T-helper 1 cell treated with Interleukin-12 subunit alpha and Interleukin-12 subunit beta and Interleukin-4 antibody, amounts not matched to agents 30 ng/mL and 1 ng/mL, for 36 hours (primary cell): ENCODE measurements around the gene ANKFN1. TPM values are rescaled to one million over a fixed set of nuclear protein-coding genes. Genes with fewer than 3 reads are reported as not detected.

Source experiments
- intact Hi-C: fragments of 100-400 bp; cut with micrococcal nuclease; formaldehyde crosslinking; loops from one replicate; pipeline ENCODE4 v1.15.1; 2024
- total RNA-seq: library from RNA; stranded (reverse); gene quantifications from 2 replicates; pipeline ENCODE4 v1.2.3, GENCODE V29; 2022

ANKFN1 gene
- total RNA-seq, 1 donor from 2014 or later = not detected

DNA sequence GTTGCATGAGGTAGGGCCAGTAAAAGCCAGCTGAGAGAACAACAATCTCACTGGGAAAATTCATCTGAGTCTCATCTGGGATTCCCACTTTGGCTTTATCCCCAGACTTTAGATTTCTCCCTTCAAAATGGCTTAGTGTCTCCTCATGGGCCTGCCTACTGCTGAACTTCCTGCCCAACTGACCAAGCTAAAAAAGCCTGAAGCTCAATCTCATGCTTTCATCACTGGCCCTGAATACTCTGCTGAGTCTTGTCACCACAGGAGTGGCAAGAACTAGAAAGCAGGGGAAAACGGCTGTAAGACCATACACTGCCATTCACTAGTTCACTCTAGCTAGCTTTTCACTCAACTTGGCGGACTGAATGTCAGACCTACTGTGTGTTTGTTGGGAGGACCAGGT, 343.9 kb downstream of the ANKFN1 start:
- intact Hi-C loops = no loop called here

DNA sequence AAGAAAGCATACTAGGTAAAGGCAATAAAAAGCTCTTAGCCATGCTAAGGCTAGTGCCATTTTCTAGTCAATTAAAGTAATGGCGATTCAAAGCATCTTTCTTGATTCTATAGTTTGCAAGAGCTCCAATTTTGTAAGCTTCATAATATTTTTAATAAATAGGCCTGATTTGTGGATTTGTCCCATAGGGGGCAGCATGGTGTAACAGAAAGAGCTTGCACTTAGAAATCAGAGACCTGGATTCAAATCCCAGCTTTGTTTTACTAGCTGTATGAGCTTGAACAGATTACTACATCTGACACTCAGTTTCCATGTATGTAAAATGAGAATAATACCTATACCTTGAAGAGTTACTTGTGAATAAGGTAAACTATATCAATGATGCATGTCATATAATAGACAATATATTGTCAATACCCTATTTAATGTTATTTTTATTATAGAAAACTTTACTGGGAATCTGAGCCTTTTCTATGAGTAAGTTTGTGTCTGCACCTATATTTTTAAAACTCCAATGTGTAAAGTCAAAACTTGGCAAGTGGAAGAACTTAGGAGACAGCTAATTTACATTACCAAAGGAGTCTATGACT, 346.6 kb downstream of the ANKFN1 start:
- intact Hi-C loops = loop anchor here (1.0 to 10.0 kb wide), 4 partner anchors 154 to 445 kb away; no protein-coding TSS in a partner anchor

DNA sequence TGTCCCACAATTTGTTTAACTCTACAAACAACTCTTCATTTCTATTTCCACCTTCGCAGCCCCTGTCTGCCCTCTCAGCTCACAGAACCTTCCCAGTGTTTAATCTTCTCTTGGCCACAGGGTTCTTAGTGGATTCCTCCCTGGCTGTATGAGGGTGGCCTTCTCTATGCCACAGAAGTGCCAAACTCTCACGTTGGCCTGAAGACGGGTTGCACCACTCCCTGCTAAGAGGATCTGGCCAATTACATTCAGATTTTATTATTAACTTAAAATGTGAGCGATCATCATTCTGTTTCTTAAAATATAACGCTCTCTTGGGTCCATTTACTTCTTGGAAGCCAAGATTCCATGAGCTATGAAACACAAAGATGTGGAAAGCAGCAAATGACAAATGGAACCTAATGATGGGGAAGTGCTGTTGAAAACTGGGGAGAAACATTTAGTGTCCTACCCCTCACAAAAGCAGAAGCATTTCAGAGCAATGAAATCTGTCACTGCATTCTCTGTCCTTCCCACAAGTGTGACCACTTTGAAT, 348.9 kb downstream of the ANKFN1 start:
- intact Hi-C loops = loop anchor here (10.0 kb wide), 1 partner anchor 443 kb away; no protein-coding TSS in a partner anchor

DNA sequence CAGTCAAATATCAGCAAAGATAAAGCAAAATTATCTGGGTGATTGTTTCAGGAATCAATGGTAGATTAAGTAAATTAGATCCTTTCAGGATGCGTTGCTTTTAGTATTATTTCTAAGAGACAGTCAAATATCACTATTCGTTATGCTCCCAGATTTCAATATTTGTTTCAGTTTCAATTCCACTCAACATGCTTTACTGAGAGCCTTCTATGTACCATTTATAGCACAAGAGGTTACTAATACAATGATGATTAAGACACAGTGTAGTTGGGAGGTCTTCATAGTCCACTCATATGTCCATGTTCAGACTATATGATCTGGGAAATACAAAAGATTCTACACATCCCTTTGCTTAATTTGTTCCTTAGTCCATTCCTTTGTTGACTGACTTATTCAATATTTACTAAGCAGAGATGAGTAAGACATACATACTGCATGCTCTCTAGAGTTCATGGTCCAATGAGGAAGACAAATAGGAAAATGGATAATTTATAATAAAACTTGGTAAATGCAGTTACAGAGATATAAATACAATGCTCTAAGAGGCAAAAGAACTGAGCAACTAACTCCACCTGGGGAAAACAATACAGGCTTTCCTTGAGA, 352.0 kb downstream of the ANKFN1 start:
- intact Hi-C loops = loop anchor here (10.0 kb wide), 1 partner anchor 440 kb away; no protein-coding TSS in a partner anchor

DNA sequence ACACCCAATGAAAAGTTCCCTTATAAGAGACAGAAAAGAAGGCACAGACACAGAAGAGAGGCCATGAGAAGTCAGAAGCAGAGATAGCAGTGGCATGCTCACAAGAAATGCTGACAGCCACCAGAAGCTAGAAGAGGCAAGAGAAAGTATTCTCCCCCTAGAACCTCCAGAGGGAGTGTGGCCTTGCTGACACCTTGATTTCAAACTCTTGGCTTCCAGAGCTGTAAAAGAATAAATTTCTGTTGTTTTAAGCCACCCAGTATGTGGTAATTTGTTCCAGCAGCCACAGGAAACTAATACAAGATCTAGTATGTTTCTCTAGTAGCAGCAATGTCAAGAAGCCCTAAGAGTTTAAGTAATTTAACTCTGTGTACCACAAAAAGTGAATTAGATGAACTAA, 353.1 kb downstream of the ANKFN1 start:
- intact Hi-C loops = loop anchor here (10.0 kb wide), 1 partner anchor 438 kb away; no protein-coding TSS in a partner anchor

DNA sequence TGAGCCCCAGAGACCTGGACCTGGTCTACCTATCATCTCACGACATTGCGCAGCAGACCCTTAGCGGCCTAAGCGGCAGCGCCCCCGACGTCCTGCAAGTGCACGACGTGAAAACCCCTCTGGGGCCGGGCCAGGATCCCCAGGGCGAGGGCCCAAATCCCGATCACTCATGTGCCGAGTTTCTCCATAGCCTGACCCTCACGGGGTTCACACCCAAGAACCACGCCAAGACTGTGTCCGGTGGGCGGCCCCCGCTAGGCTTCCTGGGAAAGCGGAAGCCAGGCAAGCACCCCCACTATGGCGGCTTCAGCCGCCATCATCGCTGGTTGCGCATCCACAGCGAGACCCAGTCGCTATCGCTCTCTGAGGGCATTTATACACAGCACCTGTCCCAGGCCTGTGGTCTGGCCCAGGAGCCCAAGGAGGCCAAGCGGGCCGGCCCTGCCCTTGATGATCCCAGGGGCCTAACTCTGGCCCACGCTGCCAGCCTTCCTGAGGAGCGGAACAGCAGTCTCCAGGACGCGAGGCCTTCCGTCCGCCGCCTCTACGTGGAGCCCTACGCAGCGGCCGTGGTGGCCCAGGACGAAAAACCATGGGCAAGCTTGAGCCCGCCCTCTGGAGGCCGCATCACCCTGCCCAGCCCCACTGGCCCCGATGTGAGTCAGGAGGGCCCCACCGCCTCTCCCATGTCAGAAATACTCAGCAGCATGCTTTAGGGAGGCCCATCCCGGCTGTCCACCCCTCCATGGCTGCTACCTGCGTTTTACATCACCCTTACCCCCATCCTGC, 357.5 kb downstream of the ANKFN1 start:
- intact Hi-C loops = no loop called here

DNA sequence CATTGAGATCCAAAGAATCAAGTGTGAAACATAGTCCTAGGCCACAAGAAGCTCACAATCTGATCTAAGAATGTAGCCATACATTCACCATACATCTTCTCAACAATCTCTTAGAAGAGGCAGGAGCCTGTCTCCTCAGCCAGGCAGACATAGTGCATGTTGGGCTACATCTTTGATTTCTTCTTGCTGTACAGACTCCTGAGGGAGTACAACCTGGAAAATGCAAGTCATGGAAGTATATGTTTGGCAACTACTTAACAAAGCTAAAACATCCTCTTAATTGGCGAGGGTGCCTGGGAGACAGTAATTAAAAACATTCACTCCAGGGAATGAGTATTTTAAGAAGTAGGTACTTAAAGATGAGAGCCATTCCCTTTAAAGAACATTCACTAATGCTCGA, 361.0 kb downstream of the ANKFN1 start:
- intact Hi-C loops = no loop called here

DNA sequence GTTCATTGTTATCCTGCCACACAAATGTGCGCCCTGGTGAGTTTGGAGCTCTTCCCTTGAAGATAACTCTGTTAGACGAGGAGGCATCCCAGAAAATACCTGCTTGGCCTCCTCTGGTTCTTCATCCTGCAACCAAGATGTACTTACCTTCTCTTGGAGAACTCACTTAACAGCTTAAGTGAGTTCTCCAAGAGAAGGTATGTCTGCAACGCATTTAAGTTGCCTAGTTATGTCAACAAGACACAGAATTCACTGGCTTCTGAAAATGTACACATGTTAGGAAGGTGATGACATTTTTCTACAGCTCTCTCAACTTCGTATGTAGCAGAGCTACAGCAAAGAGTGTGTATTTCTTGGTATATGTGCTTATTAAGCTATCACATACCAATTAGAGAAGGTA, 361.6 kb downstream of the ANKFN1 start:
- intact Hi-C loops = no loop called here

DNA sequence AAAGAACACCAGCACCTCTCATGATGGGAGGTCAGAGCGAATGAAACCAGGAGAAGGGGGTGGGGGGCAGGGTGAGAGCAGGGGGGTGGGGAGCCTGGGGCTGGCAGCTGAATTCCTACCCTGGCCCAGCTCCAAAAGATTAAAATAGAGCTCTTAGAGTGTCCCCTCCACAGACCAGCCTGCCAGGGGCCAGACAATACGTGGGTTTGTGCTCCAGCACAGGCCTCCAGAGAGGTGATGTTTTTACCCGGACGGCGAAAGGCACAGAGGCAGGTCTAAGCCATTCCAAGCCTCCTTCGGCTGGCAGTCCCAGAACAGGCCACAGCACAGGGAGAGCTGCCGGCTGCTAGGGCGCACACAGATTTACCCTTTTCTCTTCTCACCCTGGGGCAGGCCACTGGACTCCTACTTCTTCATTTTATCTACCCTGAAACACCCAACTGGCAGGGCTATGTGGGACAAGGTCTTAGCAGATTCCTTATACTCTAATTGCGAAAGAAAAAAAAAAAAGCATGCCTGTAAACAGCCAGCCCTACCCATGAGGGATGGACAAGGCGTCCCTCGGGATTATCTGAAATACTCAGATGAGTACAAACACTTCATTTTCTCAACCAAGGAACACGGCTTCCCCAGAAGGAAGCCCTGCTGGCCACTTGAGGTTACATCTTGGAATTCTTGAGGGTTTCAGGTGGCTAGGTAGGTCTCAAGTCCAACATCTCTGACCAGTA, 368.3 kb downstream of the ANKFN1 start:
- intact Hi-C loops = no loop called here

DNA sequence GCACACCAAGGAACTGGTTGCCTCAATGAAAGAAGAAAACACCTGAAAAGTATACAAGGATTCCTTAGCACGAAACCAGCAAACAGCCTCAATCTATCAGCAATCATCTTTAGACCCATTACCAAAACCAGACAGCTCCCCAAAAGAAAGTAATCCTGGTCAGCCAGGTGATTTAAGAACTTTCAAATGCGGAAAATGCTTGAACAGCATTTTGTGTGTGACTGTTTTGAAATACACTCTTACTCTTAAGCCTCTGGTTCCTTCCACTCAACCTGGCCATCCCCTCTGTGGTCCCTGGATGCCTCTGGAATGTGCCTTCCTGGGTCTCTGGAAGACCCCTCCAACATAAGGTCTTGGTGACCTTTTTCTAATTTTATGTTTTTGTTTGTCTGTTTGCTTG, 369.8 kb downstream of the ANKFN1 start:
- intact Hi-C loops = no loop called here

DNA sequence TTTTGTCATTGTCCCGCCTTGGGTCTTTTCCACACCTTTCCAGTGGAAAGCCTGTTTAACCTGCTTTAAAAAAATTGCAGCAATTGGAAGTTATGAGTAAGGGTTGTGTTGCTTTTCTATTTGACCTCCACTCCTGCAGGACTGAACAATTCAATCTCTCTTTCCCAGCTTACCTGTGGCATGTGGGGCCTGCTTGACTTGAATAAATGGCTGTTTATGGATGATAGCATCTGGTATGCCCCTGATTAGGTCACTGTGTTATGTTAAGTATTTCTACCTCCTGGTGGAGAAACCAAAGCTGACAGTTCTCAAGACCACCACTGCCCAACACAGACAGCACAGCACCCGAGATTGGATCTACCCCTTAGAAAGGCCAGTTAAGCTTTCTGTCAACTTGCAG, 375.4 kb downstream of the ANKFN1 start:
- intact Hi-C loops = no loop called here

DNA sequence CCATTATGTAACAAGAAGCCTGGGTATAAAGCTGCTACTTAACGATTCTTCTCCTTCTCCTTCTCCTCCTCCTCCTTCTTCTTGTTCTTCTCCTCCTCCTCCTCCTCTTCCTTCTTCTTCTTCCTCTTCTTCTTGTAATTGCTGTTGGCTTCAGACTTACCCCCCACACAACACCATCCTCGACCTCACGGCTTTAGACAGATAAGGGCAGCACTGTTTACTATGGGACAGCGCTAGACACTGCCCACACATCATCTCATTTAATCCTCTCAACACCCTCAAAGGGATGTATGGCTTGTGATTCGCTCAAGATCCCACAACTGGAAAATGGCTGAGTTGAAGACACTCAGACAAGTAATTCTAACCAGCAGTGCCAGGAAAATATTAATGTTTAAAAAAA, 379.7 kb downstream of the ANKFN1 start:
- intact Hi-C loops = no loop called here

DNA sequence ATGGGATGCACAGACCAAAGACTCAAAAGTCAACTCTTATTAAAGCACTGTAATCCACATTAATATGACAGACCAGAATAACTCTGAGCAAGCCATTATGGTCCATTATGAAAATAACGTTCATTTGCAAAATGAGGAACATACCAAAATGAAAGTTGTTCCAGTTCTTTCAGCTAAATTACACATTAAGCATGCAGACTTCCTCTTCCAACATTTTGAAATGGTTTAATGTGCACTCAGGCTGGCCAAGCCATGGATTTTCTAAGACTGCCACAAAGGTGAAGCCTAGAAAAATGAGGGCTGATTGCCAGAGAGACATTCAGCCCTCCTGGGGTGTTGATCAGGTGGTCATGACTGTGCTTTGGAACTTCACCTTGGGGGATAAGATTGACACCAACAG, 383.5 kb downstream of the ANKFN1 start:
- intact Hi-C loops = no loop called here

DNA sequence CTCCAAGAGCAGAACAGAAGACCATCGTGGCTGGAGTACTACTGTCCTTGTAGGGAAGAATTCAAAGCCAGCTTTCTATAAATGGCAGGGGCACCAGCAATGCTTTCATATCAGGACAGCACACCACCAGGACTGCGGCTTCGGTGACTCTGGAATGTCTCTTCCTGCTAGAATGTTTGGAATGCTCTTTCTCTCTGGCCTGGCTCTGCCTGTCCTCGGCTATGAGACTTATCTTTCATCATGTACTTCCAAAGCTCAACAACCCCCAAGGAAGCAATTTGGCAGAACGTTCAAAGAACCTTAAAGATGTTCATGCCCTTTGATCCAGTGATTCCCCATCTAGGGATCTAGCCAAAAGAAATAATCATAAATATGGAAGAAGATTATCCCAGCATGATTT, 387.6 kb downstream of the ANKFN1 start:
- intact Hi-C loops = no loop called here

DNA sequence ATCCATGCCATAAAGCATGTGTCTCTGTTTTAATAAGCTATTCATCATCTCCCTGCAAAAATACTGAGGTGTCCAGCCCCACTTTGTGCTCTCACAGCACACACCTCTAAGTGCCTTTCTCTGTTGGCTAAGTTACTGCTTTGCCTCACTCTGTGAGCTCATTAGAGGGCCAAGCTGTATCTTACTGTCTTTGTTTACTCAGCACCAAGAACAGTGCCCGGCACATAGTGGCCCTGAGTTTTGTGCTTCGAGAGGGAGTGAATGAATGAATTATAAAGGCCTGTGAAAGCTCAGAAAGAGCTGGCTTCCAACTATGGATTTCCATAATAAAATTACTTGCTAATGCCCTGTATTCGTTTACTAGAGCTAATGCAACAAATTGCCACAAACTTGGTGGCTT, 390.0 kb downstream of the ANKFN1 start:
- intact Hi-C loops = no loop called here

DNA sequence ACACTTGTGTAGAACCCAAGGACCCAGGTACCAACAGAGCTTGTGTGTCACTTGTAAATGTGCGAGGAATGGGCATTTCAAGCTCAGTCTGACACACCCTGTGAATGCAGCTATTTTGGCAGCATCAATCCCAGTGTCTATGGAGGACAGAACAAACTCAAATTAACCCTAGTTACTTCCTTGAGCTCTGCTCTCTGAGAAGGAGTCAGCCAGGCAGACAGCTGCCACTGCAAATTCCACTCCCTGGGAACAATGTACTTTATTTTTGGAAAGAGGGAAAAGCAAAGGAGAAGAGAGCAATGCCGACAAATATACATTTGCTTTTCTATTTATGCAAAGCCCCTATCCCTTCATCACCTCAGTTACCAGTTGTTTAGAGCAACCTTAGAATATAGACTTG, 391.8 kb downstream of the ANKFN1 start:
- intact Hi-C loops = no loop called here

DNA sequence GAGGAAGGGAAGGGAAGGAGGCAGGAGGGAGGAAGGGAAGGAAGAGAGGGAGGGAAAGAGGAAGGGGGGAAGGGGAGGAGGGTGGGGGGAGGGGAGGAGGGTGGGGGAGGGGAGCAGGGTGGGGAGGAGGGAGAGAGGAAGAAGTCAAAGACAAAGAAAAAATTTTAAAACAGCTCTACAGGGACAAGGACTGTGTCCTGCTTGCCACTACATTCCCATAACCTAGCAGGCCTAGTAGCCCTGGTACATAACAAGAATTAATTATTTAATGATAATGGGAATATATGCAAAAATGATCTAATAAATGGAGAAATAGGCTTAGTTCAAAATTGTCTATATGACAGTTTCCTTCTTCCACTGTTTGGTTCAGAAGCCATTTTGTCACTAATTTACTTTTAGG, 392.7 kb downstream of the ANKFN1 start:
- intact Hi-C loops = no loop called here

DNA sequence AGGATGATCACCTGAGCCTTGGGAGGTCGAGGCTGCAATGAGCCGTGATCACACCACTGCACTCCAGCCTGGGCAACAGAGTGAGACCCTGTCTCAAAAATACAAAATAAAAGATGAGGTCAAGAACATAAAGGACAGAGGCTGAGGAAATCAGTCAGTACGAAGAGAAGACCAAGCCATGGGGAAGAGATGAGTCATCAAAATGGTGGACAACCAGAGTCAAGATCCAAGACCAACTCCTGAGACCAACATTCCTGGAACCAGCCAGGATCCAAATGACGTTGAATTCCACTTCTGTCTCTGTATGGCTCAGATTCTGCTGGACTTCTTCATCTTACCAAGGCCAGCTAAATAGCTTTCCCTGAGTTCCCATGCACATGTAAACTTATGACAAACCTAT, 395.4 kb downstream of the ANKFN1 start:
- intact Hi-C loops = no loop called here

DNA sequence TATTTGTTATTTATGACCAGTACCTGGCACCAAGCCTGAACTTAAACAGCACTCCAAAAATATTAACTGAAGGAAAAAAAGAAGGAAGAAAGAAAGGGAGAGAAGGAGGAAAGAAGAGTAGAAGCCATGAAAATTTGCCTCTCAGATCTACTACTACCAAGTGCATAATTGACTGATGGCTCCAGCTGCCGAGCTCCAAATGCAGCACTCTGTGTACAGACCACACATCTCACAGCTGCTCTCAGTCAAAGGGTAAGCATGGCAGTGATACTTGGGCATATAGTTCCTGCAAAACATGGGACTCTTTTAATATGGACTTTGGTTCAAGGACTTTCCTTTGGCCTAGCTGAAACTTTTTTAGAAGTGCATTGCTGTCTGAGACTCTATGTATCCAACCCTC, 396.2 kb downstream of the ANKFN1 start:
- intact Hi-C loops = no loop called here

DNA sequence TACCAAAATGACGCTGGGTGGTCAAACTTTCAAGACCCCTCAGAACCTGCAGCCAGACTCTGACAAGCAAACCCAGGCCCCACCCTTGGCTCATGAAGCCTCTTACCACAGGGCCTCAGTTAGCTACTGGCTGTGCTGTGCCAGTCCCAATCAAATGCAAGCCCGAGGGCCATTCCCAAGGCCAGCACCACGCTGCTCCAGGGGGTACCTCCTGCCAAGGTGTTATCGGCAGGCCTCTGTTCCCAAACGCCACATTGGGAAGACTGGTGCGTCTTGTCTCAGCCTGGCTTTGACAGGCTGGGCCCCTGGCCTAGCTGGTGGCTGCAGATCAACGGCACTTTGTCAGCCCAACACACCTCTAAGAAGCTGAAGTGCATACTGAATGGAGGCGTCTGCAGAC, 404.4 kb downstream of the ANKFN1 start:
- intact Hi-C loops = no loop called here

DNA sequence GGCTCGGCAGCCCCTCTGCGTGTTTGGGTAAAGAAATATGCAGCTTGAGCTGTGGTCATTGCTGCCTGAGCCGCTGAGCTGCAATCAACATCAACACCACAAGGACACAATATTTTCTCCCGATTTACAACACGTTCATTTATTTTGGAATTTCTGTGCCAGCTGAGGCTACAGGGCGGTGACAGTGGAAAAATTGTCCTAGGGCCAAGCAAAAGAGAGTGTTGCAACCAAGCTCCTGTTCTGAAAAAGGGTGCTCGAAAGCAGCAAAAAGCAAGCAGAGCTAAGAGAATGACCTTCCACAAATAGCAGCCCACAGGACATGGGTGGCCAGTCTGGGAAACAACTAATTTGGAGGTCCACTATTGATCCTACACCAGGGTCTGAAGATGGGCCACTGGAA, 404.8 kb downstream of the ANKFN1 start:
- intact Hi-C loops = no loop called here
